A673 (cell line): Measurements from ENCODE around the gene ATG5. TPM values are rescaled to one million over a fixed set of nuclear protein-coding genes. Genes with fewer than 3 reads are reported as not detected.
A peak's percentile ranks its signal among the peaks of the same experiment; 100 is the strongest.

Experiments
- BruUV-seq: library from RNA; stranded (reverse); fragments of 400-500 nt; replicated peaks from 2 replicates; lab custom pipeline; 2021; lab: Mats Ljungman, UMichigan
- CTCF ChIA-PET: fragments of 300-600 bp; sonication (Branson Sonifier 250); formaldehyde crosslinking; loops from one replicate; lab custom pipeline; 2022; ENCODE audit warnings: antibody characterized with exemption; lab: Charles Lee
- POLR2A ChIA-PET: fragments of 300-600 bp; sonication (Branson Sonifier 250); formaldehyde crosslinking; loops from one replicate; lab custom pipeline; 2022; ENCODE audit warnings: antibody characterized with exemption; ENCODE audit not compliant: low non-redundant PET; lab: Charles Lee
- DNase-seq: peaks from one replicate; pipeline ENCODE4 v3.0.0-alpha.2; 2015; ENCODE audit warnings: low spot score
- H3K27ac ChIP-seq: fragments of 200-600 bp; sonication (generic); 2 replicates; pipeline ENCODE4 v1.5.1; 2016; ENCODE audit warnings: mixed run types, low read depth, mild to moderate bottlenecking, mixed read lengths, antibody characterized with exemption, low read length; ENCODE audit not compliant: poor library complexity, severe bottlenecking
- H3K27me3 ChIP-seq: fragments of 200-600 bp; sonication (generic); replicated peaks from 2 replicates; pipeline ENCODE4 v1.6.1; 2017; ENCODE audit warnings: mixed run types, low read depth, mild to moderate bottlenecking, mixed read lengths, antibody characterized with exemption, low read length; ENCODE audit not compliant: insufficient read depth, poor library complexity
- H3K36me3 ChIP-seq: fragments of 200-600 bp; sonication (generic); 2 replicates; pipeline ENCODE4 v1.6.1; 2016; ENCODE audit warnings: mixed run types, mild to moderate bottlenecking, mixed read lengths, antibody characterized with exemption, low read length; ENCODE audit not compliant: insufficient read depth, poor library complexity, severe bottlenecking
- H3K4me1 ChIP-seq: fragments of 200-600 bp; sonication (generic); 2 replicates; pipeline ENCODE4 v1.6.1; 2017; ENCODE audit warnings: mixed run types, mild to moderate bottlenecking, mixed read lengths, antibody characterized with exemption, low read length; ENCODE audit not compliant: insufficient read depth, poor library complexity, severe bottlenecking
- H3K4me3 ChIP-seq: fragments of 200-600 bp; sonication (generic); 2 replicates; pipeline ENCODE4 v1.5.1; 2016; ENCODE audit warnings: low read depth, mixed run types, mild to moderate bottlenecking, mixed read lengths, low read length; ENCODE audit not compliant: poor library complexity, severe bottlenecking
- H3K9me3 ChIP-seq: fragments of 200-600 bp; sonication (generic); 2 replicates; pipeline ENCODE4 v1.6.1; 2016; ENCODE audit warnings: mixed run types, low read depth, mild to moderate bottlenecking, mixed read lengths, antibody characterized with exemption, low read length; ENCODE audit not compliant: poor library complexity, severe bottlenecking
- CTCF ChIP-seq: fragments of 300-800, 200-600 bp; sonication (generic); conservative IDR thresholded peaks from 2 replicates; pipeline ENCODE4 v1.5.1; 2017; ENCODE audit warnings: low read depth, mild to moderate bottlenecking, antibody characterized with exemption, low read length, moderate library complexity, mixed read lengths
- EZH2 ChIP-seq: fragments of 200-600 bp; sonication (generic); IDR thresholded peaks from 2 replicates; pipeline ENCODE4 v1.6.1; 2017; ENCODE audit warnings: borderline replicate concordance, low read depth, mild to moderate bottlenecking, mixed read lengths, antibody characterized with exemption, low read length; ENCODE audit not compliant: poor library complexity, severe bottlenecking
- intact Hi-C: fragments of 100-400 bp; cut with micrococcal nuclease; formaldehyde crosslinking; loops from one replicate; pipeline ENCODE4 v1.10.0; 2022; ENCODE audit not compliant: unreplicated experiment
- total RNA-seq: library from RNA; stranded (reverse); gene quantifications from 2 replicates; pipeline ENCODE4 v1.2.3, GENCODE V29; 2021

ATG5 gene
- total RNA-seq, 1 experiment from 2014 or later: 37.0 TPM

- no peak overlapping the region for H3K4me3 ChIP-seq
- no peaks in the 10 kb centered on the region for H3K27me3 ChIP-seq
- ChIA-PET CTCF (no interaction called here), POLR2A (no interaction called here)
- DNase-seq: no peak
- no peak overlapping the region for H3K27ac ChIP-seq
- TF ChIP-seq EZH2 (no peak), CTCF (no peak)
- no peaks in the 10 kb centered on the region for H3K4me1 ChIP-seq
- BruUV-seq: no TSS peak
- intact Hi-C loops: no loop called here
- H3K9me3 ChIP-seq: no peaks in the 10 kb centered on the region
- no peaks in the 10 kb centered on the region for H3K36me3 ChIP-seq
These were observed 126.2 kb downstream of the ATG5 start for GRCh38 chr6:106199331-106199730.

- Histone ChIP-seq H3K27ac (no peak overlapping the region), H3K36me3 (no peaks in the 10 kb centered on the region), H3K4me1 (no peaks in the 10 kb centered on the region), H3K27me3 (no peaks in the 10 kb centered on the region), H3K4me3 (no peak overlapping the region), H3K9me3 (no peaks in the 10 kb centered on the region)
- ChIA-PET POLR2A (no interaction called here), CTCF (no interaction called here)
- BruUV-seq: no TSS peak
- peak; percentile 1 for DNase-seq
- TF ChIP-seq EZH2 (no peak), CTCF (no peak)
- intact Hi-C loops: no loop called here
These were observed 128.1 kb downstream of the ATG5 start for GRCh38 chr6:106197441-106197840.

- Histone ChIP-seq H3K27ac (no peak overlapping the region), H3K36me3 (no peaks in the 10 kb centered on the region), H3K4me3 (no peak overlapping the region), H3K4me1 (no peaks in the 10 kb centered on the region), H3K9me3 (no peaks in the 10 kb centered on the region), H3K27me3 (no peaks in the 10 kb centered on the region)
- BruUV-seq: no TSS peak
- DNase-seq: peak; percentile 2
- intact Hi-C loops: no loop called here
- CTCF ChIA-PET: interaction anchor here (0.6 kb wide), 1 partner anchor 464 kb away, joined by 4 read pairs; no protein-coding TSS in a partner anchor
- POLR2A ChIA-PET: no interaction called here
- TF ChIP-seq EZH2 (no peak), CTCF (no peak)
These were observed 130.3 kb downstream of the ATG5 start for GRCh38 chr6:106194949-106195921.
